HepG2 (cell line): ENCODE measurements around the gene TPD52L2. TPM values are rescaled to one million over a fixed set of nuclear protein-coding genes. Genes with fewer than 3 reads are reported as not detected.
A peak's percentile ranks its signal among the peaks of the same experiment; 100 is the strongest.

Experiments used
- ATRX ChIP-seq: sonication (generic); formaldehyde crosslinking; IDR thresholded peaks from 2 replicates; pipeline ENCODE4 v1.4.0; 2020; ENCODE audit warnings: missing genetic modification reagents, borderline replicate concordance
- CCAR2 ChIP-seq: fragments of 200-400 bp; formaldehyde crosslinking; optimal IDR thresholded peaks from 2 replicates; pipeline ENCODE3; 2018; ENCODE audit warnings: low read depth, mild to moderate bottlenecking, low read length, moderate library complexity
- HINFP ChIP-seq: sonication (generic); formaldehyde crosslinking; IDR thresholded peaks from 2 replicates; pipeline ENCODE4 v1.4.0; 2020; ENCODE audit warnings: low read depth, mild to moderate bottlenecking, missing genetic modification reagents
- HOXA9 ChIP-seq: sonication (generic); formaldehyde crosslinking; IDR thresholded peaks from 2 replicates; pipeline ENCODE4 v1.8.1; 2022; ENCODE audit warnings: missing genetic modification reagents, mild to moderate bottlenecking, moderate library complexity, borderline replicate concordance
- MATR3 ChIP-seq: sonication (generic); formaldehyde crosslinking; IDR thresholded peaks from 2 replicates; pipeline ENCODE4 v1.4.0; 2020; ENCODE audit warnings: missing genetic modification reagents
- PRDM10 ChIP-seq: sonication (generic); formaldehyde crosslinking; IDR thresholded peaks from 2 replicates; pipeline ENCODE4 v1.4.0; 2020; ENCODE audit warnings: low read depth, missing genetic modification reagents
- RARG ChIP-seq: sonication (generic); formaldehyde crosslinking; IDR thresholded peaks from 2 replicates; pipeline ENCODE4 v1.4.0; 2020; ENCODE audit warnings: low read depth, mild to moderate bottlenecking, missing genetic modification reagents
- SUZ12 ChIP-seq: fragments of 150-350 bp; IDR thresholded peaks from 2 replicates; pipeline ENCODE4 v1.6.1; 2014; ENCODE audit warnings: low read depth, low read length
- ZBTB1 ChIP-seq: sonication (generic); formaldehyde crosslinking; IDR thresholded peaks from 2 replicates; pipeline ENCODE4 v1.4.0; 2020; ENCODE audit warnings: missing genetic modification reagents, borderline replicate concordance
- ZBTB38 ChIP-seq: sonication (generic); formaldehyde crosslinking; IDR thresholded peaks from 2 replicates; pipeline ENCODE4 v1.5.1; 2020; ENCODE audit warnings: mild to moderate bottlenecking, missing genetic modification reagents
- ZBTB39 ChIP-seq: sonication (generic); formaldehyde crosslinking; IDR thresholded peaks from 2 replicates; pipeline ENCODE4 v1.5.0; 2020; ENCODE audit warnings: missing genetic modification reagents
- ZFP82 ChIP-seq: sonication (generic); formaldehyde crosslinking; IDR thresholded peaks from 2 replicates; pipeline ENCODE4 v1.5.1; 2020; ENCODE audit warnings: mild to moderate bottlenecking, missing genetic modification reagents, borderline replicate concordance
- ZNF12 ChIP-seq: sonication (generic); formaldehyde crosslinking; IDR thresholded peaks from 2 replicates; pipeline ENCODE4 v1.5.0; 2020; ENCODE audit warnings: missing genetic modification reagents
- ZNF124 ChIP-seq: sonication (generic); formaldehyde crosslinking; IDR thresholded peaks from 2 replicates; pipeline ENCODE4 v1.4.0; 2020; ENCODE audit warnings: missing genetic modification reagents
- ZNF33A ChIP-seq: sonication (generic); formaldehyde crosslinking; IDR thresholded peaks from 2 replicates; pipeline ENCODE4 v1.5.1; 2020; ENCODE audit warnings: missing genetic modification reagents, mild to moderate bottlenecking, moderate library complexity, borderline replicate concordance
- ZNF562 ChIP-seq: sonication (generic); formaldehyde crosslinking; IDR thresholded peaks from 2 replicates; pipeline ENCODE4 v1.8.0; 2022; ENCODE audit warnings: missing genetic modification reagents, borderline replicate concordance
- ZNF589 ChIP-seq: sonication (generic); formaldehyde crosslinking; conservative IDR thresholded peaks from 2 replicates; pipeline ENCODE4 v1.8.0; 2022; ENCODE audit warnings: mild to moderate bottlenecking, moderate library complexity, missing genetic modification reagents
- ZNF615 ChIP-seq: sonication (generic); formaldehyde crosslinking; IDR thresholded peaks from 2 replicates; pipeline ENCODE4 v1.5.0; 2020; ENCODE audit warnings: mild to moderate bottlenecking, missing genetic modification reagents, borderline replicate concordance
- ZNF619 ChIP-seq: sonication (generic); formaldehyde crosslinking; IDR thresholded peaks from 2 replicates; pipeline ENCODE4 v1.4.0; 2020; ENCODE audit warnings: mild to moderate bottlenecking, missing genetic modification reagents
- ZNF709 ChIP-seq: sonication (generic); formaldehyde crosslinking; IDR thresholded peaks from 2 replicates; pipeline ENCODE4 v1.5.0; 2020; ENCODE audit warnings: mild to moderate bottlenecking, missing genetic modification reagents
- ZNF883 ChIP-seq: sonication (generic); formaldehyde crosslinking; IDR thresholded peaks from 2 replicates; pipeline ENCODE4 v1.5.1; 2020; ENCODE audit warnings: mild to moderate bottlenecking, missing genetic modification reagents; ENCODE audit errors: not compliant biosample characterization
- ZSCAN20 ChIP-seq: sonication (generic); formaldehyde crosslinking; IDR thresholded peaks from 2 replicates; pipeline ENCODE4 v1.4.0; 2020; ENCODE audit warnings: missing genetic modification reagents, mild to moderate bottlenecking, borderline replicate concordance
- polyA plus RNA-seq, 8 experiments: library from polyadenylated mRNA; depleted of rRNA in 3 of 8; stranded (reverse) in 7 of 8; unstranded in 1 of 8; fragments of >200 nt; fragmentation: Illumina TruSeq in 4 of 8; extraction: Trizol in 4 of 8; gene quantifications; 2 replicates each; pipeline versions ENCODE4 v1.2.1 to v1.2.3, GENCODE V29; 2011 to 2016; ENCODE audit warnings: low read depth in 4 of 8, missing spikeins in 1 of 8, mixed read lengths in 1 of 8; ENCODE audit not compliant: insufficient read depth in 1 of 8
- total RNA-seq, 5 experiments: library from RNA; depleted of rRNA; stranded (reverse); fragments of >200 nt; fragmentation: Illumina TruSeq; extraction: Trizol; gene quantifications; 2 replicates each; pipeline ENCODE4 v1.2.3, GENCODE V29; 2016; ENCODE audit warnings: low read depth in 1 of 5

The TPD52L2 gene
- total and polyA plus RNA-seq, 2 of the 13 experiments (the other 11 are each of a cell fraction or from before 2014, with no cell fraction given): 156 to 184 TPM

DNA sequence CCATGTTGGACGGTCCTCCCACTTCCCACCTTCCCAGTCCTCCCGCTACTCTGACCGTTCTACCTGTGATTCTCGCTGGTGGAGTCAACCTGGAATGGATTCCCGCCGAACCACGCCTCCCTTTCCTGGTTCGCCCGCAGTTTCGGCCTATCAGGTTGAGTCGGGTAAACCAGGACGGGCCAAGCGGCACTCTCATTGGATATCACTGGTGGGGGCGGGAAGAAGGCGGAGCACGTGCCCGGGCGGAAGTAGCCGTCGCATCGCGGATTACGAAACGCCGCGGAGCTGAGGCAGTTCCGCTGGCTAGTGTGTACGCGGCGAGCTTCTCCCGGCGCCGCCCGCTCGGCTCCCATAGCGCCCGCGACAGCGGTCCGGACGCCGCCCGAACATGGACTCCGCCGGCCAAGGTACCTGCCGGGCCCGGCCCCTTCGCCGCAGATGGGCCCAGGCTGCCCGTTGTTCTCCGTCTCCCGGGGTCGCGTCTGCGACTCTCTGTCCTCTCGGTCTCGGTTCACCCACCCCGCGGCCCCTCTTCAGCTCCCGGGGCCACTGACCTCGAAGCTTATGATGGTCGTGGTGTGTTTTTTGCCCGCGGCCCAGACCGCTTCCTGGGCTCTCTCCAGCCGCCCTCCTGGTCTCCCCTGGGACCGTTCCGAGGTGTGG, at the start of gene TPD52L2 (continued):
- peak; percentile 81 for TF ChIP-seq CCAR2
- TF ChIP-seq PRDM10 (CRISPR knock-in tag): peak; percentile 81; the same call in 1 of the 2 replicates
- TF ChIP-seq RARG (CRISPR knock-in tag): no peak
- TF ChIP-seq ZNF619 (CRISPR knock-in tag): peak; percentile 93
- peak; percentile 94; the same call in 1 of the 2 replicates for TF ChIP-seq ZNF615
- TF ChIP-seq ZBTB39: no peak
- no peak for TF ChIP-seq ATRX (CRISPR knock-in tag)
- TF ChIP-seq ZNF589 (CRISPR knock-in tag): peak; percentile 98
- no peak for TF ChIP-seq MATR3 (CRISPR knock-in tag)
- TF ChIP-seq ZNF709 (CRISPR knock-in tag): peak; percentile 99
- TF ChIP-seq ZBTB1 (CRISPR knock-in tag): no peak
- TF ChIP-seq ZNF883 (CRISPR knock-in tag): peak; percentile 96
- TF ChIP-seq ZNF562 (CRISPR knock-in tag): no peak
- peak; percentile 70; the same call in 1 of the 2 replicates for TF ChIP-seq ZNF12 (CRISPR knock-in tag)
- no peak for TF ChIP-seq SUZ12
- peak; percentile 96 for TF ChIP-seq ZBTB38 (CRISPR knock-in tag)
- peak; percentile 96 for TF ChIP-seq HOXA9 (CRISPR knock-in tag)
- peak; percentile 99; the same call in 1 of the 2 replicates for TF ChIP-seq ZFP82
- TF ChIP-seq HINFP (CRISPR knock-in tag): peak; percentile 94
- peak; percentile 50; the same call in 1 of the 2 replicates for TF ChIP-seq ZNF124
- TF ChIP-seq ZNF33A: no peak; the same call in 1 of the 2 replicates
- TF ChIP-seq ZSCAN20 (CRISPR knock-in tag): peak; percentile 93
